ENCODE measurements around the gene WWOX.

WWOX gene

GRCh38 chr16:78147911-78148401 lies 48.5 kb downstream of the WWOX start:
- DNase-seq = no peak

GRCh38 chr16:78150233-78150632 lies 50.8 kb downstream of the WWOX start:
- no peak for DNase-seq

- DNase-seq = no peak
Observed at GRCh38 chr16:78154729-78155461, 55.4 kb downstream of the WWOX start.

- DNase-seq = no peak
Observed at GRCh38 chr16:78155791-78156345, 56.4 kb downstream of the WWOX start.

GRCh38 chr16:78161023-78161729 lies 61.7 kb downstream of the WWOX start:
- no peak for DNase-seq

DNA sequence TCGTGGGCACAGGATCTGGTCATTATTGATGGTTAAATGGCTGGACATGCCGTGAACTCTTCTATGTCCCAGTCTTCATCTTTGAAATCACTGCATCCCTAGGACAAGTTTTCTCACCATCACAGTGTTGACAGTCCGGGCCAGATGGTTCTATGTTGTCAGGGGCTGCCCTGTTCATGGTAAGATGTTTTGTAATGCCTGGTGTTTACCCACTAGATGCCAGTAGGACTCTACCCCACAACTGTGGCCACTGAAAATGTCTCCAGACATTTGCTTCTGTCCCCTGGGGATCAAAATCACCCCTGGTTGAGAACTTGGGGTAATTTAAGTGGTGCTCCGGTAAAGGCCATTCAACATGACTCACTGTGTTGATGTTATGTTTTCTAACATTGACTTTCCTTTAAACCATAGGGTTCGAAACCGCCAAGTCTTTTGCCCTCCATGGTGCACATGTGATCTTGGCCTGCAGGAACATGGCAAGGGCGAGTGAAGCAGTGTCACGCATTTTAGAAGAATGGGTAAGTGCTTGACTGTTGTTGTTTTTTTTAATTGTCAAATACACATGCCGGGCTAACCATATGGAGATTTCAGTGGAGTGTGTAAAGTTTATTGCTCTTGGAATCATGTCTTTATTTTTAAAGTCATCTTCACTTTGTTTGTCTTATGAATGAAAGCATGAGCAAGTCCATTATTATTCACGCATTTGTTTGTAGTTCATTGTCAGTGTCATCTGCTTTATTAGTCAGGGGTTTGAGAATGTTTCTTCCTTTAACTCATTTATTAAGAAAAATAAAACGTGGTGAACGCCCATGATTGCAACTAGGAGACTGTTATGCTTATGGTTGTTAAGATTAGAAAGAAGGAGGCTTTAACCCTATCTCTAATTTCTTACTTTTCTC lies 64.6 kb downstream of the WWOX start:
- DNase-seq = no peak

- DNase-seq = no peak
Observed at GRCh38 chr16:78170494-78170933, 71.1 kb downstream of the WWOX start.

GRCh38 chr16:78175287-78175686 lies 75.8 kb downstream of the WWOX start:
- no peak for DNase-seq

DNA sequence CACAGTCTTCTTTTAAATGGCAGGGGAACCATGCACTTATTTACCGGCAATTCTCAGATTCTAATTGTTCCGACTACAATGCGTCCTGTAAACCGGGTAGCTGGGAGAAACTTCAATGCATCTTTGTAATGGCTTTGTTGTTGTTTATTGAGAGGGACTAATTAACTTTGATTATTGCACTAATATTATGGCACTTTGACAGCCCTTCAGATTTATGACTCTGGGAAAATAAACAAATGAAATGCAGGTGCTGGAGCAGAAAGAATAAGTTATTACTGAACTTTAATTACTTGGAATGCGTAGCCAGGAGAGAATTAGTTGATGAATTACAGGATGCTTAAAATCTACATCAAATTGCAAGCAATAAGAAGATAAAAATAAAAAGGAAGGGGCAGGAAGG lies 77.0 kb downstream of the WWOX start:
- no peak for DNase-seq

GRCh38 chr16:78177218-78177617 lies 77.8 kb downstream of the WWOX start:
- DNase-seq = no peak

DNA sequence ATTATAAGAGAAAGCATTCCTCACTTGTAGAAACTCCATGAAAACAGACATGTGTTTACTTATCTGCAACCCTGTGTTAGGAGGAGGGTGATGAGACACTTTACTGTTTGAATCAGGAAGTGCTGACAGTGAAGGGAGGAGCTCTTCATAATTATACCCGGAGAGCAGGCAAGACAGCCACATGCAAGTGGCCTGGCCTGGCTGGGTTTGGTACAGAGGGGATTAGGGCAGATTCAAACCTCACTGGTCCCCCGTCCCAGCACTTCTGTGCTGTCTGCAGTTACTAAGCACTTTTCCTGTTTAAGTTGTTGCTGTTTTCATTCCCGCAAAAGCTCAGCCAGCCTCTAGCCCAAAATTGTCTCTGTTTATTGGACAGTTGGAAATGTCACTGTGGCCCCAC lies 78.5 kb downstream of the WWOX start:
- no peak for DNase-seq

- DNase-seq = no peak
Observed at GRCh38 chr16:78179666-78180065, 80.2 kb downstream of the WWOX start.

GRCh38 chr16:78180349-78180748 lies 80.9 kb downstream of the WWOX start:
- no peak for DNase-seq

- DNase-seq = no peak
Observed at GRCh38 chr16:78183437-78184237, 84.2 kb downstream of the WWOX start.

- no peak for DNase-seq
Observed at GRCh38 chr16:78184238-78185183, 85.1 kb downstream of the WWOX start.

- DNase-seq = no peak
Observed at GRCh38 chr16:78189121-78189520, 89.7 kb downstream of the WWOX start.

DNA sequence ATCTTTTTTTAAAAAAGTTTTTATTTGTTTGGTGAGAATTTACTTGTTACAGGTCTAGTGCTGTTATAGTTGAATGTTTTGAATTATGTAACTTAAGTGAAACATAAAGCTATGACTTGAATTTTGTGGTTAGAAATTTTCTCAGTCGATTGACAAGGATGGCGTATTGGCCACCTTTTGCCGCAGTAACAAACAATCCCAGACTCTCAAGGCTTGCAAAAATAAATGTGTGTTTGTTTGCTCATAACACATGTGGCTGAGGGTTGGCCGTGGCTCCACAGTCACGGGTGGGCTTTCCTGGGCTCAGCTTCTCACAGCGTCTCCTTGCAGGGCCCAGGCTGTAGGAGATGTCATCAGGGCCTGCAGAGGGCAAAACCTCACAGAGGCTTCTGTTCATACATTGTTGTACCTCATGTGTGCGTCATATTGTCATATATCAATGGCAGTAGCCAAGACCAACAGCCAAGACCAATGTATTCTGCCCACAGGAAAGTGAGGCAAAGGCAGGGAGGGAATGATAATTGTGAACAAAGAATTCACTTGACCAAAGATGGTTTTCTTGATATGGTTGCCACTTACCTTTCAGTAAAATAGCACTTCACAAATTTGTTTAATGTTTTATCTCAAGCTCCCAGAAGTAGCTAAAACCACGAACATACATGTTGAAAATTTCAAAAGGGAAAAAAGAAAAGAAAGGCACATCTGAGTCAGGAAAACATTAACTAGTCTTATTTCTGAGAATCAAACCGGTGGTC lies 93.5 kb downstream of the WWOX start:
- DNase-seq = no peak

DNA sequence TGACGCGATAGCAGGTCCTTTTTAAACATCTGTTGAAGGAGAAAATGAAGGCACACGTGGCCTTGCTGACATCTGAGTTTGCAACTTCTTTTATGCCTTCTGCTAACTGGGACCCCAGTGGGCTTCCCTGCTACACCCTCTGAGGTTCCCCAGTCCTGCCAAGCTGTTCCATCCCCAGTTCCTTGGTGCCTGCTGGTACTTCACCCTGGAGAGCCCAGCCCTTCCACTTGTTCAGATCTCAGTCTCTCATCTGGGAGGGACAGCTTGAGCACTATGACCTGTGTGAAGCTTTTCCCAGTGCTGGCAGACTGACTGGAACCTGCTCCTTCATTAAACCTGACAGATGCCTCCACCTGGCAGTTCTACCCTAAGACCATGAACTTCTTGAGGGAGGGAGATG lies 95.5 kb downstream of the WWOX start:
- DNase-seq = no peak

DNA sequence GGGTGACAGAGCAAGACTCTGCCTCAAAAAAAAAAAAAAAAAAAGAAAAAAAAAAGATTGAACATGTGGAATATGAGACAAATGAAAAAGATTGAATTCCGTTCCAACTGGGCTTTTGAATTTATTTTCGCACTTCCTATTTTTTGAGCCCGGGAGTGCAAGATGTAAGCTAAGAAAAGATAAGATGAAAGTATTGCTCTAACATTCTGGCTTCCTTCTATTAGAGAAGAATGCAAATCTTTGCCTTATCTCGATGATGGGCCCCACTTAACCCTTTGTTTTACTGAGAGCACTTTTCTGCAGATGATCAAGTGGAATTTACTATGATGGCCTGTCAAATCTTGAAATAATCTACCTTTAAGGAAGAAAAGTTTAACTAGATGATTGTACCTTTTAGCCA lies 96.3 kb downstream of the WWOX start:
- no peak for DNase-seq

- DNase-seq = no peak
Observed at GRCh38 chr16:78196502-78196901, 97.0 kb downstream of the WWOX start.
